ENCODE results near the gene PLXND1. TPM values are rescaled to one million over a fixed set of nuclear protein-coding genes. Genes with fewer than 3 reads are reported as not detected.

The PLXND1 gene
- polyA plus RNA-seq, 1 donor from 2014 or later = 0.05 TPM

DNA sequence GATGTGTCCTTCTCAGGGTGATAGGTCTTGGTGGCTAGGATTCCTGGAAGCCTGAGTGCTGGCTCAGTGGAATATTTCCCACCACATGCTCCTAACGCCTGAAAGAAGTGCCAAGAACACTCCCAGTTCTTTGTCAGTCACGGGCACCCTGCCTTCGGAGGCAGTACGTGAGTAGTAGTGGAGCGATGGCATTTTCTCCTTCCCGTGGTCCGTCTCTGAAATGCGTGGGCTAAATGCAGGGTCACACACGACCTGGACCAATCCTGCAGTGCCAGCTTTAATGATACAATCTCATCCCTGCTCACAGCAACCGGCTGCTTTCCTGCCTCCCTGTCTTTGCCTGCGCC lies 49.0 kb downstream of the PLXND1 start:
- no peak overlapping the region for H3K4me3 ChIP-seq (ENCODE audit: low read length)
- H3K36me3 ChIP-seq (ENCODE audit: insufficient read depth, low read length) = no peaks in the 10 kb centered on the region
- no peaks in the 10 kb centered on the region for H3K9me2 ChIP-seq (ENCODE audit: insufficient read depth, low read length)
- no peaks in the 10 kb centered on the region for H4K20me1 ChIP-seq (ENCODE audit: insufficient read depth)
- no peaks in the 10 kb centered on the region for H3K9me3 ChIP-seq (ENCODE audit: low read length)
- no peaks in the 10 kb centered on the region for H3K79me2 ChIP-seq (replicated peaks; ENCODE audit: insufficient read depth, low read length)
- no peaks in the 10 kb centered on the region for H3K27me3 ChIP-seq (ENCODE audit: insufficient read depth, low read depth, low read length)
- H3K4me2 ChIP-seq (ENCODE audit: low read length) = no peak overlapping the region
- no peaks in the 10 kb centered on the region for H3F3A ChIP-seq (ENCODE audit: insufficient read depth, low read length, poor library complexity, severe bottlenecking)
- TF ChIP-seq POLR2AphosphoS5 (IDR thresholded peaks at IDR 0.05) (no peak), EP300 (conservative IDR thresholded peaks at IDR 0.05; ENCODE audit: poor library complexity, severe bottlenecking) (no peak), EZH2 (IDR thresholded peaks at IDR 0.05; ENCODE audit: borderline replicate concordance, insufficient read depth, low read length, poor library complexity, severe bottlenecking) (no peak), MXI1 (conservative IDR thresholded peaks at IDR 0.05; ENCODE audit: poor library complexity, severe bottlenecking) (no peak)
- TF ChIP-seq, protein P1, sequence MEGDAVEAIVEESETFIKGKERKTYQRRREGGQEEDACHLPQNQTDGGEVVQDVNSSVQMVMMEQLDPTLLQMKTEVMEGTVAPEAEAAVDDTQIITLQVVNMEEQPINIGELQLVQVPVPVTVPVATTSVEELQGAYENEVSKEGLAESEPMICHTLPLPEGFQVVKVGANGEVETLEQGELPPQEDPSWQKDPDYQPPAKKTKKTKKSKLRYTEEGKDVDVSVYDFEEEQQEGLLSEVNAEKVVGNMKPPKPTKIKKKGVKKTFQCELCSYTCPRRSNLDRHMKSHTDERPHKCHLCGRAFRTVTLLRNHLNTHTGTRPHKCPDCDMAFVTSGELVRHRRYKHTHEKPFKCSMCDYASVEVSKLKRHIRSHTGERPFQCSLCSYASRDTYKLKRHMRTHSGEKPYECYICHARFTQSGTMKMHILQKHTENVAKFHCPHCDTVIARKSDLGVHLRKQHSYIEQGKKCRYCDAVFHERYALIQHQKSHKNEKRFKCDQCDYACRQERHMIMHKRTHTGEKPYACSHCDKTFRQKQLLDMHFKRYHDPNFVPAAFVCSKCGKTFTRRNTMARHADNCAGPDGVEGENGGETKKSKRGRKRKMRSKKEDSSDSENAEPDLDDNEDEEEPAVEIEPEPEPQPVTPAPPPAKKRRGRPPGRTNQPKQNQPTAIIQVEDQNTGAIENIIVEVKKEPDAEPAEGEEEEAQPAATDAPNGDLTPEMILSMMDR (IDR thresholded peaks at IDR 0.05; ENCODE audit: poor library complexity, severe bottlenecking) = no peak
- TF ChIP-seq, protein P2, sequence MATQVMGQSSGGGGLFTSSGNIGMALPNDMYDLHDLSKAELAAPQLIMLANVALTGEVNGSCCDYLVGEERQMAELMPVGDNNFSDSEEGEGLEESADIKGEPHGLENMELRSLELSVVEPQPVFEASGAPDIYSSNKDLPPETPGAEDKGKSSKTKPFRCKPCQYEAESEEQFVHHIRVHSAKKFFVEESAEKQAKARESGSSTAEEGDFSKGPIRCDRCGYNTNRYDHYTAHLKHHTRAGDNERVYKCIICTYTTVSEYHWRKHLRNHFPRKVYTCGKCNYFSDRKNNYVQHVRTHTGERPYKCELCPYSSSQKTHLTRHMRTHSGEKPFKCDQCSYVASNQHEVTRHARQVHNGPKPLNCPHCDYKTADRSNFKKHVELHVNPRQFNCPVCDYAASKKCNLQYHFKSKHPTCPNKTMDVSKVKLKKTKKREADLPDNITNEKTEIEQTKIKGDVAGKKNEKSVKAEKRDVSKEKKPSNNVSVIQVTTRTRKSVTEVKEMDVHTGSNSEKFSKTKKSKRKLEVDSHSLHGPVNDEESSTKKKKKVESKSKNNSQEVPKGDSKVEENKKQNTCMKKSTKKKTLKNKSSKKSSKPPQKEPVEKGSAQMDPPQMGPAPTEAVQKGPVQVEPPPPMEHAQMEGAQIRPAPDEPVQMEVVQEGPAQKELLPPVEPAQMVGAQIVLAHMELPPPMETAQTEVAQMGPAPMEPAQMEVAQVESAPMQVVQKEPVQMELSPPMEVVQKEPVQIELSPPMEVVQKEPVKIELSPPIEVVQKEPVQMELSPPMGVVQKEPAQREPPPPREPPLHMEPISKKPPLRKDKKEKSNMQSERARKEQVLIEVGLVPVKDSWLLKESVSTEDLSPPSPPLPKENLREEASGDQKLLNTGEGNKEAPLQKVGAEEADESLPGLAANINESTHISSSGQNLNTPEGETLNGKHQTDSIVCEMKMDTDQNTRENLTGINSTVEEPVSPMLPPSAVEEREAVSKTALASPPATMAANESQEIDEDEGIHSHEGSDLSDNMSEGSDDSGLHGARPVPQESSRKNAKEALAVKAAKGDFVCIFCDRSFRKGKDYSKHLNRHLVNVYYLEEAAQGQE (IDR thresholded peaks at IDR 0.05; ENCODE audit: borderline replicate concordance) = no peak
- H2AFZ ChIP-seq (ENCODE audit: low read depth, low read length) = no peak overlapping the region
- no peak overlapping the region for H3K9ac ChIP-seq (ENCODE audit: low read length)
- H3K27ac ChIP-seq (ENCODE audit: low read length) = no peak overlapping the region

DNA sequence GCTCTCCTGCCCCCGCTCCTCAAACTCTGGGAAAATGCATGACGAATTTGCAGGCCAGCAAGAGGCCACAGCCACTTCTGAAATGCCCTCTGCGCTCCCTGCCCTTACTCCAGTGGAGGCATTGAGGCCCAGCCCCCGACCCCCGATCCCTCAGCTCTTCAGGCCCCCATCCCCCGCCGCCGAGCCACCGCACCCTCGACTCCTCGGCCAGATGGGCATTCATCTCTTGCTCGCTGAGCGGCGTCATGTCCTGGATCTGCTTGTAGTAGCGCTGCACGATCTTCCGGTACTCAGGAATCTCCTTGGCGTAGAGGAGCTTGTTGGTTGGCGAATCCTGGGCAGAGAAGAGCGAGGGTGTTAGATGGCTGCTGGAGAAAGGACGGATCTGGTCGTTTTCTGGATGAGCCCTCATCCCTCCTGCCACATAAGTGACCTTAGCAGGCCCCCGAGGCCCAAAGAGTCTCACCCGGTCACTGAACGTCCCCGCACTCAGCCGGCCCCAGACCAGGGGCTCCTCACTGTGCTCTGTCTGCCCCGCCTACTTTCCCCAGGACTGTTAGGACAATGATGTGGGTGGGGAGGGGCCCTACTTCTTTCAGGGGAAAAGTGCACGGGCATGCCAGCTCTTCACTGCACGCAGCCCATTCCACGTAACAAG lies 49.5 kb downstream of the PLXND1 start:
- Histone ChIP-seq H3K9ac (ENCODE audit: low read length) (no peak overlapping the region), H3K9me3 (ENCODE audit: low read length) (no peaks in the 10 kb centered on the region), H4K20me1 (ENCODE audit: insufficient read depth) (no peaks in the 10 kb centered on the region), H2AFZ (ENCODE audit: low read depth, low read length) (no peak overlapping the region), H3F3A (ENCODE audit: insufficient read depth, low read length, poor library complexity, severe bottlenecking) (no peaks in the 10 kb centered on the region), H3K36me3 (ENCODE audit: insufficient read depth, low read length) (no peaks in the 10 kb centered on the region), H3K9me2 (ENCODE audit: insufficient read depth, low read length) (no peaks in the 10 kb centered on the region), H3K4me3 (ENCODE audit: low read length) (no peak overlapping the region), H3K27ac (ENCODE audit: low read length) (no peak overlapping the region), H3K4me2 (ENCODE audit: low read length) (no peak overlapping the region), H3K27me3 (ENCODE audit: insufficient read depth, low read depth, low read length) (no peaks in the 10 kb centered on the region), H3K79me2 (replicated peaks; ENCODE audit: insufficient read depth, low read length) (no peaks in the 10 kb centered on the region)
- TF ChIP-seq RAD21 (conservative IDR thresholded peaks at IDR 0.05) (no peak), SMC3 (conservative IDR thresholded peaks at IDR 0.05; ENCODE audit: poor library complexity) (no peak), POLR2AphosphoS5 (IDR thresholded peaks at IDR 0.05) (no peak), MXI1 (conservative IDR thresholded peaks at IDR 0.05; ENCODE audit: poor library complexity, severe bottlenecking) (no peak), EP300 (conservative IDR thresholded peaks at IDR 0.05; ENCODE audit: poor library complexity, severe bottlenecking) (no peak), EZH2 (IDR thresholded peaks at IDR 0.05; ENCODE audit: borderline replicate concordance, insufficient read depth, low read length, poor library complexity, severe bottlenecking) (no peak), TAF1 (IDR thresholded peaks at IDR 0.05; ENCODE audit: low read depth) (no peak)
- TF ChIP-seq, protein P2 (IDR thresholded peaks at IDR 0.05; ENCODE audit: borderline replicate concordance) = no peak
- TF ChIP-seq, protein P1 (IDR thresholded peaks at IDR 0.05; ENCODE audit: poor library complexity, severe bottlenecking) = no peak
